H1 (cell line): ENCODE data around the gene TOR1B. TPM values are rescaled to one million over a fixed set of nuclear protein-coding genes. Genes with fewer than 3 reads are reported as not detected.

ENCODE experiments used
- CTCF ChIA-PET: fragments of 300-600 bp; sonication (Branson Sonifier 250); formaldehyde crosslinking; loops from one replicate; lab custom pipeline; 2021; ENCODE audit not compliant: partially characterized antibody; lab: Charles Lee
- POLR2A ChIA-PET: fragments of 300-600 bp; sonication (Branson Sonifier 250); formaldehyde crosslinking; loops from one replicate; lab custom pipeline; 2021; ENCODE audit warnings: inconsistent platforms; ENCODE audit not compliant: partially characterized antibody; lab: Charles Lee
- DNase-seq, 2 experiments: peaks; one replicate each; pipeline versions ENCODE4 v3.0.0 to v3.0.0-alpha.2; 2010 to 2022; ENCODE audit warnings: low spot score in 2 of 2, low read depth in 1 of 2, mixed read lengths in 1 of 2
- FAIRE-seq: peaks from 2 replicates; lab custom pipeline; 2011; peaks lifted over from hg19 to GRCh38; lab: Jason Lieb, UNC
- H2AFZ ChIP-seq: 2 replicates; pipeline ENCODE4 v1.8.1; 2012; ENCODE audit warnings: low read length, inconsistent platforms
- H2AK5ac ChIP-seq: 2 replicates; pipeline ENCODE4 v1.6.1; 2013; ENCODE audit warnings: low read depth, low read length
- H2BK120ac ChIP-seq: replicated peaks from 2 replicates; pipeline ENCODE3; 2013; ENCODE audit warnings: low read depth, low read length, inconsistent platforms
- H2BK12ac ChIP-seq: 2 replicates; pipeline ENCODE4 v1.6.1; 2013; ENCODE audit warnings: low read depth, low read length
- H2BK15ac ChIP-seq: 2 replicates; pipeline ENCODE4 v1.6.1; 2013; ENCODE audit warnings: low read length
- H2BK20ac ChIP-seq: 2 replicates; pipeline ENCODE4 v1.6.1; 2013; ENCODE audit warnings: low read length
- H2BK5ac ChIP-seq: 2 replicates; pipeline ENCODE4 v1.6.1; 2013; ENCODE audit warnings: low read depth, low read length
- H3K14ac ChIP-seq: 2 replicates; pipeline ENCODE4 v1.6.1; 2013; ENCODE audit warnings: inconsistent platforms; ENCODE audit not compliant: insufficient read length
- H3K18ac ChIP-seq: 2 replicates; pipeline ENCODE4 v1.6.1; 2013; ENCODE audit warnings: low read length; ENCODE audit errors: extremely low read depth
- H3K23ac ChIP-seq: 2 replicates; pipeline ENCODE4 v1.6.1; 2013; ENCODE audit warnings: inconsistent platforms; ENCODE audit not compliant: insufficient read length
- H3K23me2 ChIP-seq: 2 replicates; pipeline ENCODE4 v1.6.1; 2013; ENCODE audit warnings: low read depth, low read length
- H3K27ac ChIP-seq: 2 replicates; pipeline ENCODE4 v1.6.1; 2011; ENCODE audit warnings: low read depth, low read length, inconsistent platforms
- H3K27me3 ChIP-seq, 4 experiments: replicated peaks in 1 of 4; 1 replicate in 1 of 4; 2 replicates in 3 of 4; pipeline versions ENCODE4 v1.6.1 to v1.8.1; 2011 to 2013; ENCODE audit warnings: low read length in 3 of 4, mild to moderate bottlenecking in 3 of 4, inconsistent platforms in 2 of 4, mixed read lengths in 2 of 4, moderate library complexity in 1 of 4; ENCODE audit not compliant: control insufficient read depth in 3 of 4, insufficient read depth in 3 of 4; ENCODE audit errors: extremely low read depth in 1 of 4
- H3K36me3 ChIP-seq, 4 experiments: 2 replicates each; pipeline versions ENCODE4 v1.6.1 to v1.8.1; 2011 to 2013; ENCODE audit warnings: mild to moderate bottlenecking in 4 of 4, low read length in 3 of 4, moderate library complexity in 2 of 4, control low read depth in 1 of 4, inconsistent platforms in 1 of 4; ENCODE audit not compliant: insufficient read depth in 4 of 4, control insufficient read depth in 2 of 4
- H3K4ac ChIP-seq: replicated peaks from 2 replicates; pipeline ENCODE3; 2013; ENCODE audit warnings: low read length, low read depth, mixed read lengths, inconsistent platforms; ENCODE audit not compliant: insufficient read length
- H3K4me1 ChIP-seq, 4 experiments: replicated peaks in 1 of 4; 1 replicate in 1 of 4; 2 replicates in 3 of 4; pipeline versions ENCODE4 v1.6.1 to v1.8.1; 2011 to 2013; ENCODE audit warnings: low read length in 3 of 4, inconsistent platforms in 2 of 4, mixed read lengths in 1 of 4; ENCODE audit not compliant: insufficient read depth in 4 of 4, control insufficient read depth in 3 of 4
- H3K4me2 ChIP-seq, 2 experiments: 2 replicates each; pipeline versions ENCODE4 v1.6.1 to v1.8.1; 2011 to 2013; ENCODE audit warnings: low read depth in 2 of 2, low read length in 2 of 2, control low read depth in 1 of 2, inconsistent platforms in 1 of 2, mild to moderate bottlenecking in 1 of 2; ENCODE audit not compliant: insufficient read depth in 1 of 2
- H3K4me3 ChIP-seq, 4 experiments: fragments of 200-600, 300-600 bp in 1 of 4; sonication (generic), shearing (Covaris generic), sonication (Bioruptor Twin) in 1 of 4; 2 replicates each; pipeline versions ENCODE4 v1.5.1 to v1.8.1; 2011 to 2016; ENCODE audit warnings: low read length in 4 of 4, low read depth in 3 of 4, control low read depth in 2 of 4, inconsistent platforms in 2 of 4, mild to moderate bottlenecking in 2 of 4, mixed read lengths in 1 of 4, moderate library complexity in 1 of 4; ENCODE audit not compliant: insufficient read depth in 2 of 4; ENCODE audit errors: extremely low read depth in 1 of 4
- H3K56ac ChIP-seq: replicated peaks from 2 replicates; pipeline ENCODE3; 2013; ENCODE audit warnings: low read depth, mild to moderate bottlenecking, mixed read lengths, low read length, inconsistent platforms; ENCODE audit not compliant: insufficient read length
- H3K79me1 ChIP-seq: 2 replicates; pipeline ENCODE4 v1.6.1; 2013; ENCODE audit warnings: low read depth, low read length, control low read depth
- H3K79me2 ChIP-seq, 2 experiments: 2 replicates each; pipeline versions ENCODE4 v1.6.1 to v1.8.1; 2012 to 2013; ENCODE audit warnings: low read length in 2 of 2, mild to moderate bottlenecking in 2 of 2, inconsistent platforms in 1 of 2; ENCODE audit not compliant: insufficient read depth in 2 of 2, control insufficient read depth in 1 of 2
- H3K9ac ChIP-seq, 4 experiments: replicated peaks in 1 of 4; 1 replicate in 1 of 4; 2 replicates in 3 of 4; pipeline versions ENCODE4 v1.6.1 to v1.8.1; 2011 to 2013; ENCODE audit warnings: low read depth in 3 of 4, low read length in 3 of 4, control low read depth in 2 of 4, mild to moderate bottlenecking in 2 of 4, moderate library complexity in 2 of 4, inconsistent platforms in 1 of 4; ENCODE audit errors: extremely low read depth in 1 of 4
- H3K9me3 ChIP-seq, 2 experiments: 2 replicates each; pipeline versions ENCODE4 v1.6.1 to v1.8.1; 2012 to 2013; ENCODE audit warnings: mild to moderate bottlenecking in 2 of 2, moderate library complexity in 2 of 2, control low read depth in 1 of 2, inconsistent platforms in 1 of 2, low read depth in 1 of 2, low read length in 1 of 2, mixed read lengths in 1 of 2; ENCODE audit not compliant: insufficient read depth in 2 of 2
- H4K20me1 ChIP-seq, 2 experiments: replicated peaks in 1 of 2; 2 replicates each; pipeline versions ENCODE3 to v1.8.1; 2011 to 2013; ENCODE audit warnings: inconsistent platforms in 2 of 2, low read length in 2 of 2, mild to moderate bottlenecking in 1 of 2; ENCODE audit not compliant: insufficient read depth in 2 of 2, control insufficient read depth in 1 of 2
- H4K5ac ChIP-seq: 2 replicates; pipeline ENCODE4 v1.6.1; 2013; ENCODE audit warnings: low read length, low read depth, mixed read lengths, inconsistent platforms; ENCODE audit not compliant: insufficient read length
- H4K8ac ChIP-seq: 2 replicates; pipeline ENCODE4 v1.8.0; 2013; ENCODE audit warnings: mild to moderate bottlenecking, moderate library complexity, low read length, inconsistent platforms; ENCODE audit not compliant: insufficient read depth; ENCODE audit errors: extremely low read depth
- H4K91ac ChIP-seq: replicated peaks from 2 replicates; pipeline ENCODE3; 2013; ENCODE audit warnings: low read length, mixed read lengths, inconsistent platforms; ENCODE audit not compliant: insufficient read length
- FOSL1 ChIP-seq: IDR thresholded peaks from 2 replicates; pipeline ENCODE4 v1.6.1; 2011; ENCODE audit warnings: mild to moderate bottlenecking, low read depth, low read length, moderate library complexity; ENCODE audit not compliant: insufficient read depth
- ZNF274 ChIP-seq: IDR thresholded peaks from 2 replicates; pipeline ENCODE4 v1.7.0; 2012; ENCODE audit warnings: low read length, borderline replicate concordance; ENCODE audit errors: extremely low read depth
- WGBS, 2 experiments: shearing (Covaris generic) in 1 of 2; methylation state at CpG; one replicate each; pipeline versions ENCODE4 v1.1.6 to v1.1.7; 2013 to 2015; ENCODE audit warnings: low lambda C conversion rate in 2 of 2, mixed read lengths in 2 of 2, inconsistent platforms in 1 of 2, low coverage in 1 of 2, missing lambda C conversion rate in 1 of 2; ENCODE audit not compliant: insufficient replicate concordance in 2 of 2, insufficient coverage in 1 of 2, insufficient read length in 1 of 2; ENCODE audit errors: extremely low coverage in 1 of 2, missing lambda C conversion rate in 1 of 2; 5-methylcytosine and 5-hydroxymethylcytosine counted together
- polyA plus RNA-seq, 7 experiments: library from polyadenylated mRNA; depleted of rRNA in 3 of 7; stranded (reverse) in 5 of 7; unstranded in 2 of 7; fragments of >200 nt in 5 of 7; fragments of 200-250 nt in 2 of 7; gene quantifications; 1 replicate in 5 of 7; 2 replicates in 1 of 7; 4 replicates in 1 of 7; pipeline versions ENCODE4 v1.2.1 to v1.2.3, GENCODE V29; 2011 to 2013; ENCODE audit warnings: missing spikeins in 2 of 7, mixed read lengths in 2 of 7
- total RNA-seq: library from RNA; stranded (reverse); fragmentation: NEBNext Ultra II Directional; extraction: Animal tissue kit (Norgen Biotek cat#: 25700); gene quantifications from 2 replicates; pipeline ENCODE4 v1.2.1, GENCODE V29; 2021

The TOR1B gene
- total and polyA plus RNA-seq, 2 of the 8 experiments (the other 6 are each of a cell fraction or from before 2014, with no cell fraction given) = 11.4 to 17.4 TPM

DNA sequence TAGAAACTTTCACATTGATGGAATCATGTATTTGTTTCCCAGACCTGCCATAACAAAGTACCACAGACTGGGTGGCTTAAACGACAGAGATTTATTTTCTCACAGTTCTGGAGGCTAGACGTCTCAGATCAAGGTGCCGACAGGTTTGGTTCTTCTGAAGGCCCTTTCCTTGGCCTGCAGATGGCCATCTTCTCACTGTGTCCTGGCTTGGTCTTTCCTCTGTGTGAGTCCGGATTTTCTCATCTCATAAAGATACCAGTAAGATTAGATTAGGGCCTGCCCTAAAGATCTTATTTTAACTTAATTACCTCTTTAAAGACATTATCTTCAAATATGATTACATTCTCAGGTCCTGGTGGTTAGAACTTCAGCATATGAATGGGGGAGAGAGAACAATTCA is 38.1 kb downstream of the TOR1B start:
- POLR2A ChIA-PET = interaction anchor here (0.7 kb wide), 1 partner anchor 37 kb away, joined by 3 read pairs; no protein-coding TSS in a partner anchor
- H2BK12ac ChIP-seq = no peak overlapping the region
- no peak for TF ChIP-seq ZNF274
- no peak for TF ChIP-seq FOSL1

More for the DNA sequence above, 38.1 kb downstream of the TOR1B start:
- 87% methylated on average over 4 of the region's 4 CpGs; no CpG with 5 or more reads in 1 of the 2 experiments for WGBS, 2 experiments
- no peak overlapping the region for H3K18ac ChIP-seq
- no peak overlapping the region for H3K9ac ChIP-seq
- H3K4me3 ChIP-seq = no peak overlapping the region
- H3K9me3 ChIP-seq = no peaks in the 10 kb centered on the region
- H3K4me1 ChIP-seq = peaks cover 5 to 18% (median 10%) of the 10 kb centered on the region in 4 experiments; a peak in 6 of 7 replicates
- H3K79me2 ChIP-seq = peaks cover 0 to 3% of the 10 kb centered on the region in 2 experiments; a peak in 1 of 4 replicates
- H2AFZ ChIP-seq = no peak overlapping the region
- no peak overlapping the region for H3K14ac ChIP-seq
- no peak overlapping the region for H3K27ac ChIP-seq
- no peak overlapping the region for H3K56ac ChIP-seq
- peaks cover 4% of the 10 kb centered on the region; the same call in 1 of the 2 replicates for H3K79me1 ChIP-seq
- peaks cover 0 to 3% of the 10 kb centered on the region in 2 experiments for H4K20me1 ChIP-seq
- CTCF ChIA-PET = interaction anchor here (0.5 to 1.5 kb wide), 2 partner anchors 8 to 272 kb away, joined by 3 read pairs; no protein-coding TSS in a partner anchor
- DNase-seq (no peak), FAIRE-seq (no peak)
- H4K91ac ChIP-seq = no peak overlapping the region
- no peak overlapping the region for H4K5ac ChIP-seq
- no peak overlapping the region for H3K4ac ChIP-seq
- no peak overlapping the region for H2BK20ac ChIP-seq
- H2BK15ac ChIP-seq = no peak overlapping the region
- H3K23ac ChIP-seq = no peak overlapping the region
- H2BK120ac ChIP-seq = no peak overlapping the region
- H2BK5ac ChIP-seq = no peak overlapping the region
- H3K23me2 ChIP-seq = no peaks in the 10 kb centered on the region
- H2AK5ac ChIP-seq = no peak overlapping the region
- no peak overlapping the region for H3K4me2 ChIP-seq
- no peaks in the 10 kb centered on the region for H3K27me3 ChIP-seq
- H4K8ac ChIP-seq = no peak overlapping the region
- no peaks in the 10 kb centered on the region for H3K36me3 ChIP-seq
